Spleen (tissue), 11 donors: ENCODE measurements around the gene RIBC2. TPM values are rescaled to one million over a fixed set of nuclear protein-coding genes. Genes with fewer than 3 reads are reported as not detected.

ENCODE experiments used
- DNase-seq: peaks from one replicate; pipeline ENCODE4 v3.0.0-alpha.2; 2020
- H3K27ac ChIP-seq, 8 donors: fragments of 200-600 bp; sonication (generic) in 7 of 8; 1 replicate in 4 of 8; 2 replicates in 4 of 8; pipeline versions ENCODE4 v1.5.0 to v1.8.0; 2016 to 2021; ENCODE audit warnings: inconsistent platforms in 4 of 8, mild to moderate bottlenecking in 4 of 8, moderate library complexity in 1 of 8
- H3K27me3 ChIP-seq, 7 donors: fragments of 200-600 bp; sonication (generic) in 6 of 7; replicated peaks in 1 of 7; 1 replicate in 4 of 7; 2 replicates in 3 of 7; pipeline versions ENCODE4 v1.5.0 to v1.8.0; 2016 to 2021; ENCODE audit warnings: inconsistent platforms in 3 of 7, mild to moderate bottlenecking in 1 of 7
- H3K36me3 ChIP-seq, 6 donors: fragments of 200-600 bp; sonication (generic) in 5 of 6; 1 replicate in 4 of 6; 2 replicates in 2 of 6; pipeline versions ENCODE4 v1.5.0 to v1.8.0; 2016 to 2021; ENCODE audit warnings: inconsistent platforms in 2 of 6
- H3K4me1 ChIP-seq, 6 donors: fragments of 200-600 bp; sonication (generic) in 5 of 6; 1 replicate in 3 of 6; 2 replicates in 3 of 6; pipeline versions ENCODE4 v1.5.0 to v1.8.0; 2016 to 2021; ENCODE audit warnings: inconsistent platforms in 3 of 6
- H3K4me3 ChIP-seq, 8 donors: fragments of 200-600 bp; sonication (generic) in 7 of 8; 1 replicate in 4 of 8; 2 replicates in 4 of 8; pipeline versions ENCODE4 v1.5.0 to v1.8.0; 2016 to 2021; ENCODE audit warnings: inconsistent platforms in 4 of 8, mild to moderate bottlenecking in 4 of 8, moderate library complexity in 2 of 8
- H3K9me3 ChIP-seq, 8 donors: fragments of 200-600 bp; sonication (generic) in 7 of 8; 1 replicate in 4 of 8; 2 replicates in 4 of 8; pipeline versions ENCODE4 v1.5.0 to v1.8.0; 2016 to 2021; ENCODE audit warnings: inconsistent platforms in 4 of 8
- POLR2A ChIP-seq, 3 donors: fragments of 450-650 bp; IDR thresholded peaks; one replicate each; pipeline ENCODE4 v1.5.1; 2017; ENCODE audit warnings: antibody characterized with exemption in 3 of 3, mild to moderate bottlenecking in 1 of 3
- POLR2AphosphoS5 ChIP-seq, 3 donors: sonication (generic); formaldehyde crosslinking; IDR thresholded peaks; one replicate each; pipeline ENCODE4 v1.5.1; 2017; ENCODE audit warnings: antibody characterized with exemption in 3 of 3
- WGBS, 5 donors: extraction: QIAGEN DNeasy Blood & Tissue Kit in 3 of 5; methylation state at CpG; one replicate each; pipeline versions ENCODE4 v1.1.5 to v1.1.7; 2013 to 2018; 5-methylcytosine and 5-hydroxymethylcytosine counted together
- intact Hi-C: fragments of 100-400 bp; cut with DNase I; formaldehyde crosslinking; loops from one replicate; pipeline ENCODE4 v1.15.0; 2023; ENCODE audit warnings: low total_unique reads
- polyA plus RNA-seq, 3 donors: library from polyadenylated mRNA; stranded (reverse); fragments of 200-250 nt; gene quantifications; one replicate each; pipeline ENCODE4 v1.2.1, GENCODE V29; 2013
- total RNA-seq, 7 donors: library from RNA; depleted of rRNA in 3 of 7; stranded (reverse); fragments of >200 nt in 3 of 7; fragmentation: NEBNext Ultra II Directional in 4 of 7; extraction: Animal tissue kit (Norgen Biotek cat#: 25700) in 4 of 7; gene quantifications; one replicate each; pipeline versions ENCODE4 v1.1.0 to v1.2.1, GENCODE V29; 2016 to 2021
- TF ChIP-seq, protein P1 (sequence below), 11 experiments: fragments of 200-600 bp in 7 of 11; fragments of 450-650 bp in 4 of 11; sonication (generic) in 4 of 11; IDR thresholded peaks in 8 of 11; conservative IDR thresholded peaks in 3 of 11; 1 replicate in 7 of 11; 2 replicates in 4 of 11; pipeline versions ENCODE4 v1.4.0 to v1.8.0; 2016 to 2021; ENCODE audit warnings: antibody characterized with exemption in 11 of 11, inconsistent platforms in 4 of 11, mild to moderate bottlenecking in 1 of 11
- donor health status: healthy with polysubstance abuse.
- donor health status: DM: no; HTN: no; CAD: no; lungs with moderate emphysema.
- donor health status: DM: no; HTN: no; CAD: no.
- donor health status: Bipolar disorder and iron deficiency.
- donor health status: healthy.
- donor health status: DM: no; HTN: no; CAD: no.
- donor health status: DM: yes; HTN: yes; CAD: no.

Gene RIBC2
- total and polyA plus RNA-seq, 10 donors, result 0.27 to 0.83 (median 0.37) TPM; not detected in 4

DNA sequence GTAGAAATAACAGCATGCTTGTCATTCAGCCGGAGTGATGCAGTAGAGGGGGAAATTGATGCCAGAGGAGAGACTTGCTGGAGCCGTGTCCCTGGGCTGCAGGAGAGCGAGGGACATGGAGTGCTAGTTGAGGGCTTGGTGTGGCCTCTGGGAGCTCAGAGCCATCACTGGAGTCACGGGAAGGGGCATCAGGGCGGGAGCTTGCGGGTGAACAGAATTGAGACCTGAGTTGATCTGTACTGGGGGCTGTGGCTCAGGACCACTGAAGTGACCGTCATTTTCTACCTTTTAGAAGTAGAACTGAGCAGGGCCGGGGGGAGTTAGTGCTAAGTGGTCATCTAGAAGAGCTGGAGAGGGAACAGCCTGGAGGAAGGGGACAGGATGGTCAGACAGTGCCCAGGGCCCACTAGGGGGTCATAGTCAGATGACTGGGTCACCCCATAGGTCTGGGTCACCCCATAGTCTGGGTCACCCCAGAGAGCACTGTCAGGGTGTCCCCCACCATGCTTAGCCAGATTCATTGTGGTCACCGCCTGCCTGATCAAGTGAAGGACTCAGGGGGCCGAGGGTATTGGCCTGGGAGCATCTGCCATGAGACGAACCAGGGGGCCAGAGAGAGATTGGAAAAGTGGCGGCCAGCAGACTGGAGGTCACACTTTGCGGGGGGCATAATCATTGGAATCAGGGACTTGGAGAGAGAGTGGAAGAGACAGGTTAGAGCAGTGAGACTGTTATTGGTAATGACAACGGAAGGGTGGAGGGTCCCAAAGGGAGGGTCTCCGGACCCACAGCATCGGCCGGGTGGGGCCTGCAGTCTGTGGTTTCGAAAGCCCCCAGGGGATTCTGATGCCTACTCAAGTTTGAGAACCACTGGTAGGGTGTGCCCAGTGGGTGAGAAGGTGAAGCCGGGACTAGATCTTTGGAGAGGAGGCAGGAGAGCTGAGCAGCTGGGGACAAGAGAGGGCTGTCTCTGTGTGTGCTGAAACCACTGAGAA, 15.2 kb downstream of the RIBC2 start:
- Histone ChIP-seq H3K27me3 (peaks cover 0 to 4% (median 0%) of the 10 kb centered on the region in 7 donors), H3K36me3 (no peaks in the 10 kb centered on the region), H3K4me3 (no peak overlapping the region), H3K27ac (no peak overlapping the region), H3K9me3 (peaks cover 0 to 9% (median 4%) of the 10 kb centered on the region in 8 donors), H3K4me1 (peaks cover 0 to 3% (median 0%) of the 10 kb centered on the region in 6 donors)
- TF ChIP-seq, protein P1, sequence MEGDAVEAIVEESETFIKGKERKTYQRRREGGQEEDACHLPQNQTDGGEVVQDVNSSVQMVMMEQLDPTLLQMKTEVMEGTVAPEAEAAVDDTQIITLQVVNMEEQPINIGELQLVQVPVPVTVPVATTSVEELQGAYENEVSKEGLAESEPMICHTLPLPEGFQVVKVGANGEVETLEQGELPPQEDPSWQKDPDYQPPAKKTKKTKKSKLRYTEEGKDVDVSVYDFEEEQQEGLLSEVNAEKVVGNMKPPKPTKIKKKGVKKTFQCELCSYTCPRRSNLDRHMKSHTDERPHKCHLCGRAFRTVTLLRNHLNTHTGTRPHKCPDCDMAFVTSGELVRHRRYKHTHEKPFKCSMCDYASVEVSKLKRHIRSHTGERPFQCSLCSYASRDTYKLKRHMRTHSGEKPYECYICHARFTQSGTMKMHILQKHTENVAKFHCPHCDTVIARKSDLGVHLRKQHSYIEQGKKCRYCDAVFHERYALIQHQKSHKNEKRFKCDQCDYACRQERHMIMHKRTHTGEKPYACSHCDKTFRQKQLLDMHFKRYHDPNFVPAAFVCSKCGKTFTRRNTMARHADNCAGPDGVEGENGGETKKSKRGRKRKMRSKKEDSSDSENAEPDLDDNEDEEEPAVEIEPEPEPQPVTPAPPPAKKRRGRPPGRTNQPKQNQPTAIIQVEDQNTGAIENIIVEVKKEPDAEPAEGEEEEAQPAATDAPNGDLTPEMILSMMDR (IDR thresholded peaks at IDR 0.05 in 8 of 11, conservative IDR thresholded peaks at IDR 0.05 in 3 of 11), result no peak
- no peak for TF ChIP-seq POLR2AphosphoS5 (IDR thresholded peaks at IDR 0.05)
- no peak for TF ChIP-seq POLR2A (IDR thresholded peaks at IDR 0.05)
- 83 to 92% (median 88%) methylated on average over 19 of the region's 19 CpGs for WGBS, 5 donors
- intact Hi-C loops, result no loop called here
- peak; percentile 33 for DNase-seq

DNA sequence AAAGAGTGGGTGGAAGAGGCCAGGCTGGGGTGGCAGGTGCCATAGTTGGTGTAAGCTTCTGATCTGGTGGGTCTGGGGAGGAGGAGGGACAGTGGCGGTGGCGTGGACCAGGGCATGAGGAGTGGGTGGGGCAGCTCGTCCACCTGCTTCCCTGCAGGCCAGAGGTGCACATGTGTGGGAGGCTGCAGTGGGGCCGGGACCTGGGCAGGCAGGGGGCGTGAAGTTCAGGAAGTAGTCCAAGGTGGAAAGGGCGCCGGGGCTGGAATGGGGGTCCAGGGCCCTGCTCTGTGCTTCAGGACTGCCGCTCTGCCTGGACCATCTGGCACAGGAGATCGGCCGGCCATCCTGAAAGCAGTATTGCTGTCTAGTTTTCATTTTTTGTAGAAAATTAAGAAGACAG, 15.9 kb downstream of the RIBC2 start:
- peaks cover 0 to 4% (median 0%) of the 10 kb centered on the region in 7 donors for H3K27me3 ChIP-seq
- peaks cover 0 to 9% (median 4%) of the 10 kb centered on the region in 8 donors for H3K9me3 ChIP-seq
- peak; percentile 51 for DNase-seq
- TF ChIP-seq, protein P1 (IDR thresholded peaks at IDR 0.05 in 8 of 11, conservative IDR thresholded peaks at IDR 0.05 in 3 of 11), result no peak
- TF ChIP-seq POLR2AphosphoS5 (IDR thresholded peaks at IDR 0.05) (no peak), POLR2A (IDR thresholded peaks at IDR 0.05) (no peak)
- no peak overlapping the region for H3K4me3 ChIP-seq
- 77 to 97% (median 87%) methylated on average over 10 of the region's 10 CpGs for WGBS, 5 donors
- intact Hi-C loops, result no loop called here
- no peak overlapping the region for H3K27ac ChIP-seq
- H3K4me1 ChIP-seq, result peaks cover 0 to 2% (median 0%) of the 10 kb centered on the region in 6 donors
- H3K36me3 ChIP-seq, result no peaks in the 10 kb centered on the region

DNA sequence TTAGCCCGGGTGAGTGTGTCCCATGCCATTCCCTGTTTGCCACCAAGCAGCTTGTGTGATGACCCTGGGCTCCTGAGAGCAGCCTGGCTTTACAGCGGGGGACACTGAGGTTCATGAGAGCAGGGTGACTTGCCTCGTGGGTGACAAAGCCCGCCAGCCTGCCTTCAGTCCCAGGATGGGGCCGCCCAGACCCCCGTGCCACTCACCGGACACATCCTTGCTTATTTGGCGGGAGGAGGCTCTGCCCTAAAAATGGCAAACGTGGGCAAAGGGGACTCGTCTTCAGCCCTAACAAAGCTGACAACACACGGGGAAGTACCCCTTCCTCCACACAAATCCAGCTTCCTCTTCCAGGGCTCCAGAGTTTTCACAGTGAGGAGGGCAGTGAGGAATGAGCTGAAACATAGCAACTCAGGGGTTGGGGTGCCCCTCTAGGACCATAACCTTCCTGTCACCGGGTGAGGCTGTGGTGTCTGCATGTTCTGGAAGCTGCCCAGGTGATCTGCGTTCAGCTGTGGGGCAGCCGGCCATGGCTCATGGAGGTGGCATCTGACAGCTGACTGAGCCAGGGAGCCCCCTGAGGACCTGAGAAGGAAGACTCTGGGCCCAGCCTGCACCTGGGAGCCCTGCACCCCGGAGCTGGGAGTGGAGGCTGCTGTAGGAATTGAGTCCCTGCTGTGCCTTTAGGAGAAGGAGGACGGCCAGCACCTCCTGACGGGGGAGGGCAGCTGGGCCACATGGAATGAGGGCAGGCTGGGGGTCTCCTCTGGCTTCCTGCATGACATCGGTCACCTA, 16.7 kb downstream of the RIBC2 start:
- intact Hi-C loops, result no loop called here

More for the DNA sequence above, 16.7 kb downstream of the RIBC2 start:
- Histone ChIP-seq H3K4me1 (peaks cover 1 to 5% (median 2%) of the 10 kb centered on the region in 6 donors), H3K27ac (no peak overlapping the region), H3K4me3 (no peak overlapping the region), H3K27me3 (peaks cover 0 to 4% (median 0%) of the 10 kb centered on the region in 7 donors), H3K36me3 (no peaks in the 10 kb centered on the region), H3K9me3 (peaks cover 0 to 9% (median 4%) of the 10 kb centered on the region in 8 donors)
- peak; percentile 66 for DNase-seq
- TF ChIP-seq, protein P1 (IDR thresholded peaks at IDR 0.05 in 8 of 11, conservative IDR thresholded peaks at IDR 0.05 in 3 of 11), result no peak
- TF ChIP-seq POLR2A (IDR thresholded peaks at IDR 0.05) (no peak), POLR2AphosphoS5 (IDR thresholded peaks at IDR 0.05) (no peak)
- 80 to 87% (median 82%) methylated on average over 14 to 18 of the region's 18 CpGs for WGBS, 5 donors
